Liver (tissue), 9 donors: ENCODE data around the gene AGFG1. TPM values are rescaled to one million over a fixed set of nuclear protein-coding genes. Genes with fewer than 3 reads are reported as not detected.

Experiments used
- DNase-seq: peaks from one replicate; pipeline ENCODE4 v3.0.0-alpha.2; 2017; ENCODE audit warnings: low spot score
- H3K27ac ChIP-seq, 2 donors: one replicate each; pipeline ENCODE4 v1.7.0; 2013; ENCODE audit warnings: inconsistent platforms in 2 of 2, low read length in 2 of 2, control low read depth in 1 of 2, low read depth in 1 of 2, mild to moderate bottlenecking in 1 of 2
- H3K27me3 ChIP-seq, 4 donors: one replicate each; pipeline versions ENCODE4 v1.6.1 to v1.7.0; 2013; ENCODE audit warnings: low read length in 3 of 4, inconsistent platforms in 1 of 4, mild to moderate bottlenecking in 1 of 4, moderate library complexity in 1 of 4; ENCODE audit not compliant: control insufficient read depth in 4 of 4, insufficient read depth in 4 of 4
- H3K36me3 ChIP-seq, 4 donors: one replicate each; pipeline versions ENCODE4 v1.6.1 to v1.7.0; 2013; ENCODE audit warnings: low read length in 3 of 4, mild to moderate bottlenecking in 3 of 4, low read depth in 1 of 4, moderate library complexity in 1 of 4; ENCODE audit not compliant: control insufficient read depth in 4 of 4, insufficient read depth in 3 of 4
- H3K4me1 ChIP-seq, 4 donors: one replicate each; pipeline versions ENCODE4 v1.6.1 to v1.7.0; 2013; ENCODE audit warnings: low read length in 3 of 4, mild to moderate bottlenecking in 3 of 4, moderate library complexity in 1 of 4; ENCODE audit not compliant: control insufficient read depth in 4 of 4, insufficient read depth in 4 of 4
- H3K4me3 ChIP-seq, 3 donors: one replicate each; pipeline versions ENCODE4 v1.6.1 to v1.7.0; 2013; ENCODE audit warnings: low read length in 3 of 3, control low read depth in 1 of 3, low read depth in 1 of 3, mild to moderate bottlenecking in 1 of 3
- H3K9ac ChIP-seq, 2 donors: one replicate each; pipeline ENCODE4 v1.7.0; 2013; ENCODE audit warnings: low read length in 2 of 2, mild to moderate bottlenecking in 2 of 2, moderate library complexity in 2 of 2, control low read depth in 1 of 2, low read depth in 1 of 2
- H3K9me3 ChIP-seq, 4 donors: one replicate each; pipeline versions ENCODE4 v1.6.1 to v1.7.0; 2013; ENCODE audit warnings: low read length in 3 of 4; ENCODE audit not compliant: control insufficient read depth in 4 of 4
- CTCF ChIP-seq: fragments of 150-350 bp; IDR thresholded peaks from 2 replicates; pipeline ENCODE4 v1.5.1; 2017; ENCODE audit warnings: improper control_type of control experiment, low read depth, low read length; ENCODE audit not compliant: missing input control
- EGR1 ChIP-seq, 2 donors: IDR thresholded peaks; 2 replicates each; pipeline ENCODE4 v1.6.1; 2016 to 2018; ENCODE audit warnings: antibody characterized with exemption in 2 of 2, low read depth in 2 of 2
- FOXA1 ChIP-seq: IDR thresholded peaks from 2 replicates; pipeline ENCODE4 v1.6.1; 2016; ENCODE audit warnings: antibody characterized with exemption
- FOXA2 ChIP-seq: IDR thresholded peaks from 2 replicates; pipeline ENCODE4 v1.6.1; 2016; ENCODE audit warnings: antibody characterized with exemption
- GABPA ChIP-seq, 2 donors: IDR thresholded peaks in 1 of 2; conservative IDR thresholded peaks in 1 of 2; 2 replicates each; pipeline ENCODE4 v1.6.1; 2016; ENCODE audit warnings: antibody characterized with exemption in 2 of 2, mild to moderate bottlenecking in 1 of 2, moderate library complexity in 1 of 2
- HNF4A ChIP-seq, 2 donors: conservative IDR thresholded peaks; 2 replicates each; pipeline ENCODE4 v1.6.1; 2016; ENCODE audit warnings: antibody characterized with exemption in 2 of 2, mild to moderate bottlenecking in 2 of 2
- HNF4G ChIP-seq: IDR thresholded peaks from 2 replicates; pipeline ENCODE4 v1.6.1; 2016; ENCODE audit warnings: antibody characterized with exemption
- MAX ChIP-seq: IDR thresholded peaks from 2 replicates; pipeline ENCODE4 v1.6.1; 2016; ENCODE audit warnings: antibody characterized with exemption
- RAD21 ChIP-seq, 2 donors: IDR thresholded peaks; 2 replicates each; pipeline ENCODE4 v1.6.1; 2016; ENCODE audit warnings: antibody characterized with exemption in 2 of 2, mild to moderate bottlenecking in 2 of 2
- REST ChIP-seq: IDR thresholded peaks from 2 replicates; pipeline ENCODE4 v1.6.1; 2016; ENCODE audit warnings: antibody characterized with exemption, mild to moderate bottlenecking
- SP1 ChIP-seq: IDR thresholded peaks from 2 replicates; pipeline ENCODE4 v1.6.1; 2018; ENCODE audit warnings: antibody characterized with exemption, mild to moderate bottlenecking
- YY1 ChIP-seq: IDR thresholded peaks from 2 replicates; pipeline ENCODE4 v1.6.1; 2016; ENCODE audit warnings: antibody characterized with exemption, mild to moderate bottlenecking
- WGBS: extraction: QIAGEN DNeasy Blood & Tissue Kit; methylation state at CpG from one replicate; pipeline ENCODE4 v1.1.7; 2013; 5-methylcytosine and 5-hydroxymethylcytosine counted together
- polyA plus RNA-seq, 2 donors: library from polyadenylated mRNA; stranded (reverse) in 1 of 2; unstranded in 1 of 2; fragments of 200-250 nt in 1 of 2; fragments of >200 nt in 1 of 2; fragmentation: Nextera tagmentation in 1 of 2; extraction: Ambion mirVana in 1 of 2; gene quantifications; one replicate each; pipeline versions ENCODE4 v1.2.1 to v1.2.3, GENCODE V29; 2013 to 2015
- total RNA-seq, 2 donors: library from RNA; depleted of rRNA; stranded (reverse); fragments of >200 nt; gene quantifications; one replicate each; pipeline ENCODE4 v1.2.3, GENCODE V29; 2014
- TF ChIP-seq, protein P1 (sequence below): IDR thresholded peaks from 2 replicates; pipeline ENCODE4 v1.6.1; 2016; ENCODE audit warnings: antibody characterized with exemption
- TF ChIP-seq, protein P2 (sequence below): IDR thresholded peaks from 2 replicates; pipeline ENCODE4 v1.6.1; 2016; ENCODE audit warnings: antibody characterized with exemption
- donor health status: healthy.
- donor health status: healthy.
- donor health status: healthy.
- donor health status: healthy.
- donor health status: healthy.

Gene AGFG1
- total and polyA plus RNA-seq, 4 donors: 8.5 to 49.7 (median 23.7) TPM

DNA sequence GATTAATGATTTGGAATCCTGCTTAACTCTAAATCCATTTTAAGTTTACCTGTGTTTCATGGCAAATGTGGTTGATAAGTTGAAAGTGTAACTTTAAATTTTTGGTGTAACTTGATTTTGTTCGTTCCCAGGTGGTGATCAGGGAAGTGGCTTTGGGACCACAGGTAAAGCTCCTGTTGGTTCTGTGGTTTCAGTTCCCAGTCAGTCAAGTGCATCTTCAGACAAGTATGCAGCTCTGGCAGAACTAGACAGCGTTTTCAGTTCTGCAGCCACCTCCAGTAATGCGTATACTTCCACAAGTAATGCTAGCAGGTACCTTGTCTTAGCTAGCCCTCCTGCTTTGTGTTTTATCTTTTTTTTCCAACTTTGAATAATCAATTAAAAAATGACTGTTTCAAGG lies 62.8 kb downstream of the AGFG1 start:
- DNase-seq: no peak
- TF ChIP-seq FOXA2 (no peak), EGR1 (IDR thresholded peaks at IDR 0.05; ENCODE audit: low read depth in 2 of 2) (no peak), SP1 (no peak), MAX (no peak), HNF4A (conservative IDR thresholded peaks at IDR 0.05) (no peak), YY1 (no peak), RAD21 (IDR thresholded peaks at IDR 0.05) (no peak), HNF4G (no peak), GABPA (IDR thresholded peaks at IDR 0.05 in 1 of 2, conservative IDR thresholded peaks at IDR 0.05 in 1 of 2) (no peak), REST (no peak)
- TF ChIP-seq, protein P1, sequence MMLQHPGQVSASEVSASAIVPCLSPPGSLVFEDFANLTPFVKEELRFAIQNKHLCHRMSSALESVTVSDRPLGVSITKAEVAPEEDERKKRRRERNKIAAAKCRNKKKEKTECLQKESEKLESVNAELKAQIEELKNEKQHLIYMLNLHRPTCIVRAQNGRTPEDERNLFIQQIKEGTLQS: no peak
- no peaks in the 10 kb centered on the region for H3K27me3 ChIP-seq
- H3K4me3 ChIP-seq: no peak overlapping the region
- 94% methylated on average over 3 of the region's 3 CpGs for WGBS
- H3K9me3 ChIP-seq: no peaks in the 10 kb centered on the region
- peaks cover 2 to 55% (median 20%) of the 10 kb centered on the region in 4 donors for H3K36me3 ChIP-seq
- H3K27ac ChIP-seq: no peak overlapping the region
- no peaks in the 10 kb centered on the region for H3K4me1 ChIP-seq
- no peak overlapping the region for H3K9ac ChIP-seq

DNA sequence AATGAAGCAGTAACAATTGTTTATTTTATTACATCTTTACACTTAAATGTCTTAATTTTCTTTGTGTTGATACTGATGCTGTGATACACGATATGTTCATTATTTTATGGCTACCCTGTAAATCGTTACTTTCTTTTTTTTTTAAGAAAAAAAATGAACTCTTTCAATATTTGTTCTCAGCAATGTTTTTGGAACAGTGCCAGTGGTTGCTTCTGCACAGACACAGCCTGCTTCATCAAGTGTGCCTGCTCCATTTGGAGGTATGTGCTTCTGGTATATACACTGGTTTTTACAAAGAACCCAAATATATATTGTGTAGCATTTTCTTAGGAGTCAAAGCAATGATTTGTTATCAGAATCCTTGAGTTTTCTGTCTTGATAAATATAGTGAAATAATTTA lies 64.5 kb downstream of the AGFG1 start:
- Histone ChIP-seq H3K9me3 (no peaks in the 10 kb centered on the region), H3K36me3 (peaks cover 4 to 49% (median 20%) of the 10 kb centered on the region in 4 donors), H3K27ac (no peak overlapping the region), H3K4me1 (no peaks in the 10 kb centered on the region), H3K27me3 (no peaks in the 10 kb centered on the region), H3K4me3 (no peak overlapping the region), H3K9ac (no peak overlapping the region)
- 47% methylated on average over 2 of the region's 2 CpGs for WGBS
- no peak for DNase-seq
- TF ChIP-seq MAX: no peak
- TF ChIP-seq FOXA1: no peak
- no peak for TF ChIP-seq HNF4A (conservative IDR thresholded peaks at IDR 0.05)
- no peak for TF ChIP-seq CTCF
- TF ChIP-seq, protein P2, sequence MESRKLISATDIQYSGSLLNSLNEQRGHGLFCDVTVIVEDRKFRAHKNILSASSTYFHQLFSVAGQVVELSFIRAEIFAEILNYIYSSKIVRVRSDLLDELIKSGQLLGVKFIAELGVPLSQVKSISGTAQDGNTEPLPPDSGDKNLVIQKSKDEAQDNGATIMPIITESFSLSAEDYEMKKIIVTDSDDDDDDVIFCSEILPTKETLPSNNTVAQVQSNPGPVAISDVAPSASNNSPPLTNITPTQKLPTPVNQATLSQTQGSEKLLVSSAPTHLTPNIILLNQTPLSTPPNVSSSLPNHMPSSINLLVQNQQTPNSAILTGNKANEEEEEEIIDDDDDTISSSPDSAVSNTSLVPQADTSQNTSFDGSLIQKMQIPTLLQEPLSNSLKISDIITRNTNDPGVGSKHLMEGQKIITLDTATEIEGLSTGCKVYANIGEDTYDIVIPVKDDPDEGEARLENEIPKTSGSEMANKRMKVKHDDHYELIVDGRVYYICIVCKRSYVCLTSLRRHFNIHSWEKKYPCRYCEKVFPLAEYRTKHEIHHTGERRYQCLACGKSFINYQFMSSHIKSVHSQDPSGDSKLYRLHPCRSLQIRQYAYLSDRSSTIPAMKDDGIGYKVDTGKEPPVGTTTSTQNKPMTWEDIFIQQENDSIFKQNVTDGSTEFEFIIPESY: no peak
